Dendritic cell treated with granulocyte-macrophage colony-stimulating factor and Interleukin-4, amounts not matched to agents 40 ng/mL and 50 ng/mL, for 4 days (primary cell): ENCODE measurements around the gene PIGO.

ENCODE experiments used
- H3K27ac Mint-ChIP-seq: one replicate; pipeline ENCODE4 v1.8.0; 2022; ENCODE audit warnings: mild to moderate bottlenecking, mixed read lengths
- H3K27me3 Mint-ChIP-seq: one replicate; pipeline ENCODE4 v1.8.0; 2022; ENCODE audit warnings: mild to moderate bottlenecking, mixed read lengths
- H3K36me3 Mint-ChIP-seq: one replicate; pipeline ENCODE4 v1.8.0; 2022; ENCODE audit warnings: low read depth, mixed read lengths
- H3K4me1 Mint-ChIP-seq: one replicate; pipeline ENCODE4 v1.8.0; 2022; ENCODE audit warnings: low read depth, mixed read lengths
- H3K4me3 Mint-ChIP-seq: one replicate; pipeline ENCODE4 v1.8.0; 2022; ENCODE audit warnings: mild to moderate bottlenecking, moderate library complexity, mixed read lengths
- H3K9me3 Mint-ChIP-seq: one replicate; pipeline ENCODE4 v1.8.0; 2022; ENCODE audit warnings: mixed read lengths
- intact Hi-C: fragments of 100-400 bp; cut with micrococcal nuclease; formaldehyde crosslinking; loops from one replicate; pipeline ENCODE4 v1.15.0; 2022

The PIGO gene

GRCh38 chr9:35044071-35044470 lies 52.3 kb downstream of the PIGO start:
- intact Hi-C loops = no loop called here
- Mint-ChIP-seq H3K27me3 (no peaks in the 10 kb centered on the region), H3K36me3 (peaks cover 67% of the 10 kb centered on the region), H3K4me1 (peaks cover 28% of the 10 kb centered on the region), H3K4me3 (no peak overlapping the region), H3K27ac (no peak overlapping the region), H3K9me3 (no peaks in the 10 kb centered on the region)

- Mint-ChIP-seq H3K36me3 (peaks cover 57% of the 10 kb centered on the region), H3K4me3 (no peak overlapping the region), H3K27me3 (no peaks in the 10 kb centered on the region), H3K9me3 (no peaks in the 10 kb centered on the region), H3K27ac (no peak overlapping the region), H3K4me1 (peaks cover 28% of the 10 kb centered on the region)
- intact Hi-C loops = no loop called here
Observed at GRCh38 chr9:35042891-35043545, 53.4 kb downstream of the PIGO start.

- intact Hi-C loops = no loop called here
- Mint-ChIP-seq H3K4me3 (no peak overlapping the region), H3K27me3 (no peaks in the 10 kb centered on the region), H3K36me3 (peaks cover 48% of the 10 kb centered on the region), H3K4me1 (peaks cover 28% of the 10 kb centered on the region), H3K27ac (no peak overlapping the region), H3K9me3 (no peaks in the 10 kb centered on the region)
Observed at GRCh38 chr9:35042081-35042604, 54.2 kb downstream of the PIGO start.
